ENCODE results near the gene AK8.

AK8 gene

GRCh38 chr9:132898051-132898450 lies 20.0 kb upstream of the AK8 start:
- no peak for DNase-seq (ENCODE audit: low read depth)
- H3K4me3 ChIP-seq (ENCODE audit: low read length), result no peak overlapping the region
- no peak for TF ChIP-seq CTCF (conservative IDR thresholded peaks at IDR 0.05; ENCODE audit: low read depth, low read length)

DNA sequence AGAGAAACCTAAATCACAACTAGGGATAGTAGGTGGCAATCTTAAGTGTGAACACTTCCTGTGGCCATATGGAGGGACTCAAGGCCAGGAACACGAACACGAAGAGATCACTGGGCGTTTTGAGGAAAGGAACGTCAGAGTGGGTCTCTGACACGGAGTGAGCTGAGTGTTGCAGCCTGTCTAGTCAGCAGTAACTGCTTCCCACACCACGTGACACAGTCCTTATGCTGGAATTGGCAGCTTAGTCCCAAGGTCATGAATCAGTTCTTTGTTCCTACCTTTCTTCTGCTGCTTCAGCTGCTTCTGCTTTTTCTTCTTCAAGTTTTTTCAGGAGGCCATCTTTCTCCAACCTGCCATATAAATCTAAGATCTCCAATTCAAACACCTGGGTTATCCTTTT lies 18.8 kb upstream of the AK8 start:
- no peak overlapping the region for H3K4me3 ChIP-seq (ENCODE audit: low read length)
- no peak for DNase-seq (ENCODE audit: low read depth)
- TF ChIP-seq CTCF (conservative IDR thresholded peaks at IDR 0.05; ENCODE audit: low read depth, low read length), result no peak

GRCh38 chr9:132896264-132896663 lies 18.2 kb upstream of the AK8 start:
- TF ChIP-seq CTCF (conservative IDR thresholded peaks at IDR 0.05; ENCODE audit: low read depth, low read length), result no peak
- DNase-seq (ENCODE audit: low read depth), result no peak
- no peak overlapping the region for H3K4me3 ChIP-seq (ENCODE audit: low read length)

DNA sequence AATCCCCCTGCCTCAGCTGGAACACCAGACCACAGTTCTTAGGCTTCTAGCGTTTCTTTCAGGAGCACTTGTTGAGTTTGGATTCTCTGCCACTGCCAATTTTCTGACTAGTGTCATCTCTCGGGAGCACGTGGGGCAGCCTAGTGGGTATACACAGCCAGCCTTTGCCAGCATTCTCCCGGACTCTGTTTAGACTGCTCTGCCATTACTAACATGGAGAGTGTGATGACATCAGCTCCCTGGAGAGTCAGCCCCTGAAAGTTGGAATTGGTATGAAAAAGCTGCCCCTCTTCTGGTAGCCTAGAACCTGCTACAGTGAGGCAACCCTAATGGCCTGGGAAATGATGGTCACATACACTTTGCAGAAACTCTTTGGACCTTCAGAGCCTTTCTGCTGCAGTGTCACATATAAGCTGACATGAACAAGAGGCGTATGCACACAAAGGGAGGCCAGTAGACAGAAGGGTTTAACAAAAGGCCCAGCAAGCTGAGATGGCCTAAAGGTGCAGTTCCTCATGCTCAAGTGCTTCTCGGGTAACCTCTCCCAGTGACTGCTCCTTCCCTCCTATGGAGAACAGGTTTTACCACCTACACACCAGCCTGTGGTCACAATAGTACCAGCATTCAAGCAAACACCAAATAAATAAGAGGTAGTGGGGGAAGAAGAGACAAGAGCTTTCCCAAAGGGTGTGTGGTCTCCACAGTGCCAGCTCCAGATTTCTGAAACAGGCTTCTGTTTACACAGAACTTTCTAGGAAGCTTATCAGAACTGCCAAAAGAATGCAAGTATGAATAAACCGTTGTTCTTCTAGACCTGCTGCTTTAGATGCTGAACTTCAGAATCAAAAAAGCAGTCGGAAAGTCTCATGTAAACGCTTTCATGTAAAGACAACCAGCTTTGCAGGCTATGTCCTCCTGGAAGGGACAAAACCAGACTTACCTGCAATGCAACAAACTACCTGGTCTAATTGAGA lies 17.1 kb upstream of the AK8 start:
- H3K4me3 ChIP-seq (ENCODE audit: low read length), result no peak overlapping the region
- DNase-seq (ENCODE audit: low read depth), result no peak
- TF ChIP-seq CTCF (conservative IDR thresholded peaks at IDR 0.05; ENCODE audit: low read depth, low read length), result no peak

- DNase-seq (ENCODE audit: low read depth), result no peak
- no peak for TF ChIP-seq CTCF (conservative IDR thresholded peaks at IDR 0.05; ENCODE audit: low read depth, low read length)
- H3K4me3 ChIP-seq (ENCODE audit: low read length), result no peak overlapping the region
Observed at GRCh38 chr9:132894346-132894745, 16.3 kb upstream of the AK8 start.

DNA sequence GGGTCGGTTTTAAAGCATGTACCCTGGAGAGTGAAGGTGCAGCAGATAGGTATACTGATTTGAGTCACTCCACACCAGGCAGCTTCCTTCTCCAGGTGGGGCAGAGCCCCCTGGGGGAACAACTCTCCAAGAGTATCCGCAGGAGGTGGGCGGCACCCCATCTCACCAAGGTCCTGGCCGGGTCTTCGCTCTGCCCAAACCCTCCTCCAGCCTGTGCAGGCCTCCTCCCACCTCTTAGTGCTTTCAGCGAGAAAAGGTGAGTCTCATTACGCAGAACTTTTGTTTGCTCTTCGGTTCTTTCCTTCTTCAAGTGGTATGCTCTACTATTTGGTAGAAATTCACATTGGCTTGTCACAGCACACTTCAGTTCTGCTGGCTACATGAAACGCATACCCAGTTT lies 14.3 kb upstream of the AK8 start:
- no peak overlapping the region for H3K4me3 ChIP-seq (ENCODE audit: low read length)
- no peak for TF ChIP-seq CTCF (conservative IDR thresholded peaks at IDR 0.05; ENCODE audit: low read depth, low read length)
- no peak for DNase-seq (ENCODE audit: low read depth)

DNA sequence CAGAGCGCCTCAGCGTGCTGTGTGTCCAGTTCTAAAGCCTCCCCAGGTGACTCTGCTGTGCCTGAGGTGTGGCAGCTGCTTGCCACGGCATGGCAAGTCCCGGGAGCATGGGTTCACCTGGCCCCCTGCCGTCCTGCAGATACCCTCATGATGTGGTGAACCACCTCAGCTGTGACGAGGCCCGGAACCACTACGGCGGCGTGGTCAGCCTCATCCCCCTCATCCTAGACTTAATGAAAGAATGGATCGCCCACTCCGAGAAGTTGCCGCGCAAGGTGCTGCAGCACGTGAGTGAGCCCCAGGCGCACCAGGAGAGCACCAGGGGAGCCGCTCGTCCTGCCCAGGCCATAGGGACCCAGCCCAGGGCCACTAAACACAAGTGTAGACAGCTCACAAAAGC lies 10.1 kb upstream of the AK8 start:
- DNase-seq (ENCODE audit: low read depth), result no peak
- no peak overlapping the region for H3K4me3 ChIP-seq (ENCODE audit: low read length)
- TF ChIP-seq CTCF (conservative IDR thresholded peaks at IDR 0.05; ENCODE audit: low read depth, low read length), result no peak

Data from retinal pigment epithelial cell (primary cell).